NCI-H2171 (cell line): ENCODE measurements around the gene PACS1.
"Not testable (repeated sequence)": the region's sequence is repeated elsewhere in the genome, so short reads cannot be mapped to it uniquely, and the experiment has no call there.

Source experiments
- DNase-seq: peaks from one replicate; lab custom pipeline; 2025; lab: John Stamatoyannopoulos, UW

The PACS1 gene

DNA sequence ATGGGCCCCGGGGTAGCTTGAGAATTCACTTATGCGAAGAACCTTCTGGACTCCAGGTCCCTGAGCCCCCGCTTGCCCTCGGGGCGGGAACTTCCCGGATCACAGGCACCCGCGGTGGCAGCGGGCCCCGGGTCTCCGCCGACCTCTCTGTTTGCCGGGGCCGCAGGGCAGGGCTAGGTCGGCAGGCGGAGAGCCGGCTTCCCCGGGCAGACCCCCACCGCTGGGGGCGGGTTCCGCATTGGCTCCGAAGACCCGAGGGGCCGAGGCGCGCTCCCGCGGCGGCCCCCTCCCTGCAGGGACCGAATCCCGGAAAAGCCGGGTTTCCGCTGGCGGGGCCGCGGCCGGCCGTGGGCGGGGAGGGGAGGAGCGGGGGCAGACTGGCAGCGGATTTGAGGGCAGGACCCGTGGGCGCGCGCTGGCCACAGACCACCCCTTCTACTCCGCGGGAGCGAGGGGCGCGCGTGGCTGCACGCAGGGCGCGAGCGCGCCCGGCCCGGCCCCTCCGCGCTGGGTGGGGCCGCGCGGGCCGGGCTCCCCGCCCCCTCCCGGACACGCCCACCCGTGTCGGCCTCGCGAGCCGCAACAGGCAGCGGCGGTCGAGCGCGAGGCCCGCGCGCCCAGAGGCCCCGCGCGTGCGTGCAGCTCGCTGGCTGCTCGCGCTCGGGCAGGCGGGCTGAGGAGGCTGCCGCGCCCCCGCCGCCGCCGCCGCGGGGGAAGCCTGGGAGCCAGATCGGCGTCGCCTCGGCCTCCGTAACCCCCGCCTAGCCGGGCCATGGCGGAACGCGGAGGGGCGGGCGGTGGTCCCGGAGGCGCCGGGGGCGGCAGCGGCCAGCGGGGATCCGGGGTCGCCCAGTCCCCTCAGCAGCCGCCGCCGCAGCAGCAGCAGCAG lies at the start of gene PACS1:
Gene PACS1 (plus strand): TSS at position 558 of the 889 bp plus-strand sequence. CDS start 215 bp downstream, at position 773.
- peak; percentile 37 for DNase-seq

DNA sequence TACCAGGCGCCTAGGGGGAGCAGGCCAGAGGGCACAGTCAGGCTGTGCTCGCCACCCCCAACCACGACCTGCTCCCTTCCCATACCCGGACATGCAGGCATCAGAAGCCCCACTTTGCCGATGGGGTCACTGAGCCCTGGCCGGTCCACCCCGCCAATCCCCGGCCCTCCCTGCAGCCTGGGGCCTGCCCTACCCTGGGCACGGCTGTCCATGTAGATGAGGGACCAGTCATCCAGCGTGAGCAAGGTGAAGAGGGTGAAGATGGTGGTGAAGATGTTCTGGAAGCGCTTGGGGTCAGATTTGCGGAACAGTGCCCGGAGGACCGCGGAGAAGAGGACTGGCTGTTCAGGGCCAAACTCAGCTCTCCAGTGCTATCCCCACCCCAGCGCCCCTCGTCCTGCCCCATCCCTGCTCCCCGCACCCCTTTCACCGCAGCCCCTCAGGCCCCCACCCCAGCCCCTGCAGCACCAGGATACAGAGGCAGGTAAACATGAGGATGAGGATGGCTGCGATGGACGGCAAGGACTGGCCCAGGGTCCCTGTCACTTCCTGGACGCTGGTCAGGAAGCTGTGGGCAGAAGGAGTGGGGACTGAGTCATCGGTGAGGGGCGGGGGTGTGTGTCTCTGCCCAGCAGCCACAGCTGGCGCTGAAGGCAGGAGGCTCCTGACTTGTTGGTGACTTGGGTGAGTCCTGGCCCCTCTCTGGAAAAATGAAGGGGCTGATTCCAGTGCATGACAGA lies 49.3 kb upstream of the PACS1 start:
- DNase-seq, result no peak

DNA sequence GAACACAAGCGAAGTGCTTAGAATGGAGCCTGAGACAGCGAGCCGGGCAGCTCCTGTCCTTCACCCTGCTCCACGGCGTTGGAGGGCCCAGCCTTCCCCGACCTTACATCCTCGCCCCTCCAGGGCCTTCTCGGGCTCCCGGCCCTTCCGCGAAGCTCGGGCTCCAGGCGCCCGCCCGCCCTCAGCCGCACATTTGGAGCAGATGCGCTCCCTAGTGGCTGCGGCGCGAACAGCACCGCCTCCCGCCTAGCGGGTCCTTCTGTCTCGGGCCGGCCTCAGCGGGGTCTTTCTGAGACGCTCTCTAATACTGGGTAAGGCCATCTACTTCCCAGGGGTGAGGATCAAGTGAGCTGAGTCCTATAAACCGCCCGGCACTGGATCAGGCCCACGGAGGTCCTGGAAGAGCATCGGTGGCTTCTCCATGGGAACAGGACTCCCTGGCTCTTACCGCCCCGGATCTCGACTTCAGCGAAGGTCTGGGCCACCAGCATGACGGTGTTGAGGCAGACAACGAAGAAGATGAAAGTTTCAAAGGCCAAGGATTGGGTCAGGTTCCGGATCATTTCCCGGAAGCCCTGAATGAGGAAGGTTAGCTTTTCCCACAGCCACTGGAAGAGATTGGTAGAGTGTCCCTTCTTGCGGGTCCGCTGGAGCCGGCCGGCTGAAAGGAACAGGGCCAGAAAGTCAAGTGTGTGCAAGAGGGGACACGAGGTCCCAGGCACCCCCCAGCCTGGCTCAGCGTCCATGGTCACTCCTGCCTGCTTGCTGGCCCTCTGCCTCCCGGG lies 47.5 kb upstream of the PACS1 start:
- DNase-seq, result peak; percentile 50

DNA sequence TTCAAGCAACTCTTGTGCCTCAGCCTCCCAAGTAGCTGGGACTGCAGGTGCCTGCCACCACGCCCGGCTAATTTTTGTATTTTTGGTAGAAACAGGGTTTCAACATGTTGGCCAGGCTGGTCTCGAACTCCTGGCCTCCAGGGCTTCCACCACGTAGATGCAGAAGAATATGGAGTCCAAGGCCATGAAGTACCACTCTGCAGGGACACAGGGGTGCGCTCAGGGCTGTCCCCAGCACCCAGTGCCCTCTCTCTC lies 47.0 kb upstream of the PACS1 start:
- DNase-seq, result not testable (repeated sequence)

DNA sequence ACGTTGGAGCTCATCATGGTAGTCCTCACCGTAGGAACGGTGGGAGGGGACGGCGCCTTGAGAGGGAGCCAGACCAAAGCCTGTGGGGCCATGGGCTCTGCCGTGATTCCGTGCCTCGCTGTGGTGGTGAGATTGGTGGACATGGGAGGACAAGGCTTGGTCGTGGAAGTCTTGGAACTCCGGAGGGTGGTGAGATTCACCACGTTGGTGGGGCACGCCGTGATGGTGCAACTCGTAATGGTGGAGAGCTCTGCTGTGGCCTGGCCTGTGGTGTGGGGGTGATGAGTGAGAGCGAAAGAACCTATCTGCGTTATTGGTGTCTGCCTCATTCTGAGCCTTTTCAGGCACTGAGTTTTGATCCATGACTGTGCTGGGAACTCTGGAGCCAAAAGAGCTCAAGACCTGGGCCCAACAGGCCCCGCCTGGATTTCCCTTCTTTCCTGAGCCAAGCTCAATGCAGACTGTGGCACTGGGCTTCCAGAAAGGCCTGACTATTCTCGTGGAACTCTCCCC lies 44.0 kb upstream of the PACS1 start, which contains the start of gene CATSPER1:
Gene CATSPER1 (minus strand): TSS at position 463 of the 513 bp plus-strand sequence. CDS start 100 bp downstream, at position 363.
- DNase-seq, result no peak

DNA sequence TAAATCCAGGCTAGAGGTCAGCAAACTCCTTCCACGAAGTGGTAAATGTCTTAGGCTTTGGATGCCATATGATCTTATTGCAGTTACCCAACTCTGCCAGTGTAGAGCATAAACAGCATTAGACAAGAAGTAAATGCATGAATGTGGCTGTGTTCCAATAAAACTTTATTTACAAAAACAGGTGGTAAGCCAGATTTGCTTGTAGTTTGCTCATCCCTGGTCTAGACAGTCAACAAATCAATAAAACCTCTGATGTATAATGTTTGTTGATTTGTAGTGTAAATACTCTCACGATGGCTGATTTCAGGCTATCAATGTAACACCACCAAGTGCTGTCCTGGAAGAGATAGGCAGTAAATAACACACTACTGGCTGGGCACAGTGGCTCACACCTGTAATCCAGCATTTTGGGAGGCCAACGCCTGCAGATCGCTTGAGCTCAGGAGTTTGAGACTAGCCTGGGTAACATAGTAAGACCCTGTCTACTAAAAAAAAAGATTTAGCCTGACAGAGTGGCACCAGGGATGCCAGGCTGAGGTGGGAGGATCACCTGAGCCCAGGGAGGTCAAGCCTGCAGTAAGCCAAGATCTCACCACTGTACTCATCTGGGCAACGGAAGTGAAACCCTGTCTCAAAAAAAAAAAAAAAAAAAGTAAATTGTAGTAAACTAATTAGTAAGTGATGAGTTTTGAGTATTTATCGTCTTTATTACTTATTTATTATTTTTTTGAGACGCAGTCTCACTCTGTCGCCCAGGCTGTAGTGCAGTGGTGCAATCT lies 36.9 kb upstream of the PACS1 start:
- DNase-seq, result no peak

DNA sequence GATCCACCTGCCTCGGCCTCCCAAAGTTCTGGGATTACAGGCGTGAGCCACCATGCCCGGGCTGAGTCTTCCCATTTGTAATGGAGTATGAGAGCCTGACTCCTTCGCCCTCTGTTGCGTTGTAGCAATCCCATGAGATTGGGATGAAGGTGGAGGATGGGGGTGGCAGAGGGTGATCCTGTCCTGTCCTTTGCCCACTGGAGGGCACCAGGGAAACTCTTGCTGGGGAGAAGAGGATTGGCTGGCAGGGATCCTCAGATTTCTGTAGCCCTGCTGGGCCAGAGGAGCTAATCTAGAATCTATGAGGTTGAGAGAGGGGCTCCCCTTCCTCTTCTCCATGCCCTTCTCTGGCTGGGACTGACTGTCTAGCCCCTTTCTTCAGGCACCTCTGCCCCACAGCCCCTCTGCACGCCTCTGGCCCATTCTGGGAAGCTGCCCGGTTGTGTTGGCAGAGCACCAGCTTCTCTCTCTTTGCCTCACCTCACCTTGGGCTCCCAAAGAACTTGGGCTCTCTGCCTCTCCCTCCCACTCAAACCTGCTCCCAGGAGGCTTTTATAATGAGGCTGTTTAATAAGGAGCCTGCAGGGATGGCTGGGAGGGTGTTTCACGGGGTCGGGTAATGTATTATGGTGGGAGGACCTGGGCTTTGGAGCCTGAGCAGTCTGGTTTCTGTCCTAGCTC lies 34.3 kb upstream of the PACS1 start:
- DNase-seq, result peak; percentile 24

DNA sequence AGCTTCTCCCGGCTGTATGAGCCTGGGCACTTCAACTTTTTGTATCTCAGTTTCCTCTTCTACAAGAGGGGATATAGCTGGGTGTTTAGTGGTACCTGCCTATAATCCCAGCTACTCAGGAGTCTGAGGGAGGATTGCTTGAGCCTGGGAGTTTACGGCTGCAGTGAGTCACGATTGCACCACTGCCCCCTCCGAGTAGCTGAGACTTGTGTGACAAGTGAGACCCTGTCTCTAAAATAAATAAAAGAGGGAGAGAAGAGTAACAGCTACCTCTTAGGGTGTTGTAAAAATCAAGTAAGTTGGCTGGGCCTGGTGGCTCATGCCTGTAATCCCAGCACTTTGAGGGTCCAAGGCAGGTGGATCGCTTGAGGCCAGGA lies 33.8 kb upstream of the PACS1 start:
- DNase-seq, result no peak

DNA sequence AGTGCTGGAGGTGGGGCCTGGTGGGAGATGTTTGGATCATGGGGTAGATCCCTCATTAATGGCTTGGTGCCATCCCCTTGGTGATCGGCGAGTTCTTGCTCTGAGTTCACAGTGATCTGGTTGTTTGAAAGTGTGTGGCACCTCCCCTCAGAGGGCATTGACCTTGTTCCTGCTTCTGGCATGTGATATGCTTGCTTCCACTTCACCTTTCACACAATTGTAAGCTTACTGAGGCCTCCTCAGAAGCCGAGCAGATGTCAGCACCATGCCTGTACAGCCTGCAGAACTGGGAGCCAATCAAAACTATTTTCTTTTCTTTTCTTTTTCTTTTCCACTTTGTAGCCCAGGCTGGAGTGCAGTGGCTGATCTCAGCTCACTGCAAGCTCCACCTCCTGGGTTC lies 32.7 kb upstream of the PACS1 start:
- no peak for DNase-seq

DNA sequence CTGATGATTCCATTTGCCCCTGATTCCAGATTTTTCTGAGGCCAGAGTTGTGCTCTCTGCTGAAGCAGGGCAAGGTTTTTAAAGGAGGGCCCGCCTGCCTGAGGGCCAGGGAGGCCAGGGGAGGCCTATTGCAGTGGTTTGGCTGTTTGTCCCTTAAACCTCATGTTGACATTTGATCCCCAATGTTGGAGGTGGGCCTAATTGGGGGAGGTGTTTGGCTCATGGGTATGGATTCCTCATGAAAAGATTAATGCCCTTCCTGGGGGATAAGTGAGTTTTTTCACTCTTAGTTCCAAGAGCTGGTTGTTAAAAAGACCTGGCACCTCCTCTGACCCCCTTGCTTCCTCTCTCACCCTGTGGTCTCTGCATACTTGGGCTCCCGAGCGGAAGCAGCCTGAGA lies 30.3 kb upstream of the PACS1 start:
- DNase-seq, result no peak

DNA sequence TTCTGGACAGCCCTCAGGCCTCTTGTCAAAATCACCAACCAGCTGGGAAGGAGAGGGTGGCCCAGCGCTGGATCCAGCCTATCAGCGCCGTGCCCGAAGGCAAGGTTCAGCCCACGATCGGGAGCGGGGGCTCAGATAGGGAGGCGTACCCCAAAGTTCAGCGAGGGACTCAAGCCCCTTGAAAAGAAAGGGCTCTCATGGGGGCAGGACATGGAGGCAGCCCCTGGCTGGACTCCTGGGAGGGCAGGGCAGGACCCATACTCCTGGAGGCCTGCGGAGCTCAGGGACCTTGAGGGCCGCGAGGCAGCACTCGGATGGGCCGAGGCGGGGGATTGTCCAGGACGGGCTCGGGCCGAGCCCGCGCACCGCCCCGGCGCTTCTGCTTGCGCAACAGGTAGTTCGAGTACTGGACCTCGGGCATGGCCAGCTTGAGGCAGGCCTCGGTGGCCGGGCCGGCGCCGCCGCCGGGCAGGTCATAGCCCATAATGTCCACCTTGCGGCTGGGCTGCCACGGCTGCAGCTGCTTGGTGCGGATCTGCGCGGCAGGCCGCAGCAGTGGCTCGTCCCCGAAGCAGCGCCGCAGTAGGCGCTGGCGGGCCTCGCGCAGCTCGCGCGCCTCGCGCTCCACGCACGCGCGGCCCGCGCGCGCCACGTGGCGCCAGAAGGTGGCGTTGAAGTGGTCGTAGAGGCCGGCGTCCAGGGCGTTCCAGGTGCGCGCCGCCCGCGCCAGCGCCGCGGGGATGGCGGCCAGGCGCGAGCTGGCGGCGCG lies 27.7 kb upstream of the PACS1 start:
- DNase-seq, result no peak

DNA sequence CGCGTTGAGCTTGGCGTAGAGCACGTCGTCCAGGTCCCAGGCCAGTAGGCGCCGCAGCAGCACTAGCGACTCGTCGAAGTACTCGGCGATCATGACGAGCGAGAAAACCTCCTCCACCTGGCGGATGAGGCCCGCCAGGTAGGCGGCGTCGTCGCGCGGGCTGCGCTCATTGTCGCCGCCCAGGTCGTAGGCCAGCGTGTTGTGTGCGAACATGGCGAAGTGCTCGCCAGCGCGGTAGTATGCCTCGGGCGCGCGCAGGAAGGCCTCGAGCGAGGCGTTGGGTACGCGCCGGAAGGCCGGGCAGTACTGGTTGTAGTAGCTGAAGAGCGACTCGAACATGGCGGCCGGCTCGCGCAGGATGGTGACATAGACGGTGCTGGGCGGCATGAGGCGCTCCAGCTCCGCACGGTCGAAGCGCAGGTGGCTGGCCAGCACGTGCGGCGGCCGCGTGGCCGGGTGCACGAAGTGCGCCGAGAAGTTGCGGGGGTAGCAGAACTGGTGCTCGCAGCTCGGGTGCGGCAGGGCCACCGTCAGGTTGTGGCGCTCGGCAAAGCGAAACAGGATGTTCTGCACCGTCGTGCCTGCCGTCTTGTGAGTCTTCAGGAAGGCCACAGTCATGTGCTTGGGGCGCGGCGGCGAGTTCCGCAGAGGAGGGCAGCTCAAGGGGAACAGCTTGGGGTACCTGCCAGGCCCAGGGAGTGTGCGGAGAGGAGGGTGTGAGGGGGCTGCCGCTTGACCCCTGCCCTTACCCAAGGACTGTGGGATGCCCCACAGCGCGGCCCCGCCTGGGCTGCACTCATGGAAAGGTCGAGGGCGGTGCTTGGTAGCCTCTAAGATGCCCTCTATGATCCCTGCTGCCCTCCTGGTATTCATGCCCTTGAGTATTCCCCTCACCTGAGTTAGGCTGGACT lies 26.8 kb upstream of the PACS1 start:
- no peak for DNase-seq

DNA sequence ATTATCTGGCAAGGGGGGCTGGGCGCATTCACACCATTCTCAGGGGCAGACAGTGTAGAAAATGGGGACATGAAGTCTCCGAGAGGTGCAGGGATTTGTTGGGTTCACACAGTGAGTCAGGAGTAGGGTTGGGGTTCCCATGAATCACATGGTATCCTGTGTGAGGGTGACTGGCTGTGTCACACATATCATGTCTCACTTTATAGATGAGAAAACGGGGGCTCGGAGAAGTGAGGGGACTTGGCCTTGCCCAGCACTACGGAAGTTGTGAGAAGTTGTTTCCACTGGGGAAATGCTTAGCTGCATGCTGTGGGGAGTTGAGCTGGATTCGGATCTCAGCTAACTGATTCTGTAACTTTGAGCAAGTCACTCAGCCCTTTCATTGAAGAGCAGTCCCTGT lies 25.3 kb upstream of the PACS1 start:
- no peak for DNase-seq

DNA sequence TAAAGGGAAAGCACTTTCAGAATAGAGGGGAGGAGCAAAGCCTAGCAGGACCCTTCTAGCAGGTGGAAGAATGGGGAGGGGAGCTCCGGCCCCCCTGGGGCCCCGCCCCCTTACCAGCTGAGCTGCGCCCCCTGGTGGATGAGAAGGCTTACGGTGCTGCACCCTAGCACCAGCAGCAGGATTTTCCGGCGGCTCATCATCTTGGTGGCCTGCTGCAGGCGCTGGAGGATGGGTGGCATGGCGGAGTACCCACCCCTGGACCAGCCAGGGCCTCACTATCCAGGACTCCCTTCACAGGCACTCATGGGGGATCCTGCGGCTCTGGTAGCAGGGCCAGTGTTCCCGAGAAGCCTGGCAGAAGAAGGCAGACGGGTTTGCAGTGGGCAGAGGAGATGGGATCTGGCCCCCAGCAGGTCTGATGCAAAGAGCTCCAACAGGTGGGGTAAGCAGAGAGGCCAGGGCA lies 24.9 kb upstream of the PACS1 start:
- peak; percentile 59 for DNase-seq

DNA sequence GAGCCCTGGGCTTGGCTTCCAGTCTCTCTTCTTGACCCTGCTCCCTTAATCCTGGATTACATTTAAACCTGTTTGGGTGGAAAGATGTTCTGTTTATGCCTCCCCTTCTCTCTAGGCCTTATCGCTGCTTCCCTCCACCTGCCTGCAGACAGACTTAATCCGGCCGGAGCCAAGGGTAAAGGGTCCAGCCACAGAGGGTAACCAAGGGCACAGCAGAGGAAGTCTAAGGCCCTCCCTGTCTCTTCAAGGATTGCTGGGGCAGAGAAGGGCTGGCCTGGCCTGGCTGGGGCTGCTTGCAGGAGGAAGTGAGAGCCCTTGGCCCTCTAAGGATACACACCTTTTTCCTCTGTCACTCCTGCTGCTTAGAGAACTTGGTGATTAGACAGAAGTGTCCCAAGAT lies 23.2 kb upstream of the PACS1 start:
- no peak for DNase-seq

DNA sequence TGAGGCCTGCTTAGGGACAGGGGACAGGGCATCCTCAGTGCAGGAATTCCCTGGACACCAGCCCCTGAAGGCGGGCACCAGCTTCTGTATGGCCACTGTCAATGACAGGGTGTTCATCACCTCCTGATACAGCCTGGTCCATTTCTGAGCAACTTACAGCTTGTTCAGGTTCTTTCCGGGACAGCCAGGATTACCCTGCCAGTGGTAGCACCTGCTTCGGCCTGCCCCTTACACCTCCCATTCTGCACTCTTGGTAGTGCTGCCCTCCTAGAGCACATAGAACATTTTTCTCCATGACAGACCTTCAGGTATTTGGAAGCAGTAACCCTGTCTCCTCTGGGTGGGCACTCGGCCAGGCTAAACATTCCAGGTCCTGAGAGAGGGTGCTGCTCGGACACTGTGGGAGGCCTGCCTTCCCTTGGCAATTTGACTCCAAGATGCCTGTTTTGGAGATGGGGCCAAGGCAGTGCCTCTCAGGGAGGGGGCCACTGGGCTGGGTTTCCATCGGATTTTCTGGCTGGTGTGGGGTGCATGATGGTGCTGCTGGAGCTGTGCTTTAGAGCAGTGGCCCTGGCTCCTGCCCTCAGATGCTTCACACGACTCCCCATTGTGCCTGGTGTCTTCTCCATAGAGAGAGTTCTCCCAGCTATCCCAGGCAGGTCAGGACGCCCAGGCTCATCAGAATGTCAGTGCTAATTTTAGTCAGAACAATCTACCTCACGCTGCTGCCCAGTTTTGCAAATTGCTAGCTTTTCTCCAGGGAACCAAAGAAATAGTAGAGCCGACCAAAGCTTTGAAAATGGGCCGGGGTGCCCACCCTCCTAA lies 22.3 kb upstream of the PACS1 start:
- DNase-seq, result no peak

DNA sequence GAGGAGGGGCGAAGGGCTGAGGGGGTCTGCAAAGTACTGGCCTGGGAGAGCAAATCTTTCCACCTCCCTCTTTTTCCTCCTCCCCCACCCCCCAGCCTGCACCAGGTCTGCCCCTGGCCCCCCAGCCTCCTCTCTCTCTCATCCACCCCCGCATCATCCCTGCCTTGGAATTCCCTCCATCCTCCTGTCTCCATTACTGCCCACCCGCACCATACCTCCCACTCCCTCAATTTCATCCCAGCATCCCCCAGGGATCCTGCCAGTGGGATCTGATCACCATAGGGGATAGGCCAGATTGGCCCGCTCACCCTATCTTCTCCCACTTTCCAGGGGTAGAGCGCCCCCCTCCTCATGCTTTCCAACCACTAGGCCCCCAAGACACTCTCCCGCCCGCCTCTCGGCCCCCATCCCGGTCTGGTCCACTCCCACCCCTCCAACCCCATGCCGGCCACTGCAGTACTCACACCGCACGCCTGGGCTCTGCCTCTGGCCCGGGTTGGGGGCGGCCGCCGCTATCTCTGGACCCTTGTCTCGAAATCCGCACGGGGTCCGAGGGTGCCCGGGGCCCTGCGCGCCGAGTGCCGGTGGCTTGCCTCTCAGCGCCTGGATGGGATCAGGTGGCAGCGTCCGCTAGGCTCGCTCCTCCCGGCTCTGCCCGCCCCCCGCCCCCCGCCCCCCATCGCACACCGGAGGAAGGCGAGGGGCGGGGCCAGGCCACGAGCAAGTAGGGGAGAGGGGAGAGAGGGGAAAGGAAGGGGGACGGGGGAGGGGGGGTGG lies 21.3 kb upstream of the PACS1 start, which contains the start of gene GAL3ST3:
Gene GAL3ST3 (minus strand): TSS at position 615 of the 777 bp plus-strand sequence. CDS start 3,746 bp downstream, outside the sequence.
- no peak for DNase-seq
